Measurements from ENCODE around the gene MBD6. TPM values are rescaled to one million over a fixed set of nuclear protein-coding genes. Genes with fewer than 3 reads are reported as not detected.

Gene MBD6
- total and polyA plus RNA-seq, 2 of the 8 experiments (the other 6 are each of a cell fraction or from before 2014, with no cell fraction given) = 3.9 to 32.3 TPM

DNA sequence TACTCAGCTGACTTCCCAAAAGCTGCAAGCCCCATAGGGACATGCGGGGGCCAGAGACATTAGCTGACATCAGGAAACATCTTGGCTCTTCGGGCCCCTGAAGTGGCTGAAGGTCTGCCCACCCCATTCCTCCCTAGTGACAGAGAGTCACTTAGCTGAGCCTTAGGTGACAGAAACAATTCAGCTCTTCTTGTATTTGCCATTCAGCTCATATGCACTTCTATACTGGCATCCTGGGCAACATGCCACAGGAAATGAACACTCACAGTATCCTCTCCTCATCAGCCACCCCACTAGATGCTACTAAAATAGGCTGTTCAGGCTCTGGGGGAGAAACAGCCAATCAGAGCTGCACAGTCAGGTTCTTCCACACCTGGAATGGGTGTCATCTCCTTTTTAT lies 21.0 kb downstream of the MBD6 start (continued):
- TF ChIP-seq, protein P1, sequence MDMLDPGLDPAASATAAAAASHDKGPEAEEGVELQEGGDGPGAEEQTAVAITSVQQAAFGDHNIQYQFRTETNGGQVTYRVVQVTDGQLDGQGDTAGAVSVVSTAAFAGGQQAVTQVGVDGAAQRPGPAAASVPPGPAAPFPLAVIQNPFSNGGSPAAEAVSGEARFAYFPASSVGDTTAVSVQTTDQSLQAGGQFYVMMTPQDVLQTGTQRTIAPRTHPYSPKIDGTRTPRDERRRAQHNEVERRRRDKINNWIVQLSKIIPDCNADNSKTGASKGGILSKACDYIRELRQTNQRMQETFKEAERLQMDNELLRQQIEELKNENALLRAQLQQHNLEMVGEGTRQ (IDR thresholded peaks at IDR 0.05; ENCODE audit: low read length) = no peak
- TF ChIP-seq EZH2 (IDR thresholded peaks at IDR 0.05; ENCODE audit: low read depth, low read length, severe bottlenecking) = no peak
- no peak for TF ChIP-seq BACH1 (IDR thresholded peaks at IDR 0.05; ENCODE audit: low read length)
- TF ChIP-seq SIRT6 (IDR thresholded peaks at IDR 0.05; ENCODE audit: low read length) = no peak
- no peak for TF ChIP-seq MAFK (IDR thresholded peaks at IDR 0.05; ENCODE audit: low read depth, low read length)

Data from H1 (cell line).